ENCODE measurements around the gene SLC7A9. TPM values are rescaled to one million over a fixed set of nuclear protein-coding genes. Genes with fewer than 3 reads are reported as not detected.
"Not testable (repeated sequence)": the region's sequence is repeated elsewhere in the genome, so short reads cannot be mapped to it uniquely, and the experiment has no call there.

The SLC7A9 gene
- polyA plus RNA-seq, 1 experiment, result not detected

GRCh38 chr19:32886241-32886640 is 16.7 kb upstream of the SLC7A9 start:
- Histone ChIP-seq H3K4me3 (ENCODE audit: low read depth, low read length) (no peak overlapping the region), H3K27me3 (ENCODE audit: control insufficient read depth, insufficient read depth, low read length) (no peaks in the 10 kb centered on the region), H3K9me3 (ENCODE audit: control insufficient read depth, insufficient read depth, low read length) (peaks cover 7% of the 10 kb centered on the region), H3K27ac (ENCODE audit: low read depth, low read length) (no peak overlapping the region)
- DNase-seq (ENCODE audit: low read depth, low spot score), result no peak
- TF ChIP-seq CTCF (IDR thresholded peaks at IDR 0.05; ENCODE audit: low read depth, low read length), result no peak
- CTCF ChIA-PET, result no interaction called here
- POLR2A ChIA-PET, result no interaction called here

GRCh38 chr19:32885255-32885654 is 15.7 kb upstream of the SLC7A9 start:
- H3K27ac ChIP-seq (ENCODE audit: low read depth, low read length); CTCF ChIA-PET; POLR2A ChIA-PET; H3K9me3 ChIP-seq (ENCODE audit: control insufficient read depth, insufficient read depth, low read length); DNase-seq (ENCODE audit: low read depth, low spot score); H3K4me3 ChIP-seq (ENCODE audit: low read depth, low read length); H3K27me3 ChIP-seq (ENCODE audit: control insufficient read depth, insufficient read depth, low read length): not testable (repeated sequence)

GRCh38 chr19:32881766-32882165 is 12.2 kb upstream of the SLC7A9 start:
- H3K9me3 ChIP-seq (ENCODE audit: control insufficient read depth, insufficient read depth, low read length), result no peaks in the 10 kb centered on the region
- ChIA-PET CTCF (no interaction called here), POLR2A (no interaction called here)
- no peak for TF ChIP-seq CTCF (IDR thresholded peaks at IDR 0.05; ENCODE audit: low read depth, low read length)
- no peak overlapping the region for H3K4me3 ChIP-seq (ENCODE audit: low read depth, low read length)
- H3K27me3 ChIP-seq (ENCODE audit: control insufficient read depth, insufficient read depth, low read length), result no peaks in the 10 kb centered on the region
- DNase-seq (ENCODE audit: low read depth, low spot score), result no peak
- no peak overlapping the region for H3K27ac ChIP-seq (ENCODE audit: low read depth, low read length)

GRCh38 chr19:32880622-32881021 is 11.1 kb upstream of the SLC7A9 start:
- no peak for TF ChIP-seq CTCF (IDR thresholded peaks at IDR 0.05; ENCODE audit: low read depth, low read length)
- CTCF ChIA-PET, result interaction anchor here (0.6 kb wide), 1 partner anchor 166 kb away, joined by 3 read pairs; no protein-coding TSS in a partner anchor
- H3K27ac ChIP-seq (ENCODE audit: low read depth, low read length), result no peak overlapping the region
- DNase-seq (ENCODE audit: low read depth, low spot score), result no peak
- H3K27me3 ChIP-seq (ENCODE audit: control insufficient read depth, insufficient read depth, low read length), result no peaks in the 10 kb centered on the region
- H3K9me3 ChIP-seq (ENCODE audit: control insufficient read depth, insufficient read depth, low read length), result no peaks in the 10 kb centered on the region
- POLR2A ChIA-PET, result no interaction called here
- H3K4me3 ChIP-seq (ENCODE audit: low read depth, low read length), result no peak overlapping the region

- no peak for TF ChIP-seq CTCF (IDR thresholded peaks at IDR 0.05; ENCODE audit: low read depth, low read length)
- POLR2A ChIA-PET, result no interaction called here
- no peak overlapping the region for H3K27ac ChIP-seq (ENCODE audit: low read depth, low read length)
- DNase-seq (ENCODE audit: low read depth, low spot score), result no peak
- no peaks in the 10 kb centered on the region for H3K27me3 ChIP-seq (ENCODE audit: control insufficient read depth, insufficient read depth, low read length)
- H3K4me3 ChIP-seq (ENCODE audit: low read depth, low read length), result no peak overlapping the region
- H3K9me3 ChIP-seq (ENCODE audit: control insufficient read depth, insufficient read depth, low read length), result no peaks in the 10 kb centered on the region
- CTCF ChIA-PET, result interaction anchor here (0.6 kb wide), 1 partner anchor 165 kb away, joined by 3 read pairs; no protein-coding TSS in a partner anchor
Measured at GRCh38 chr19:32879741-32880140, 10.2 kb upstream of the SLC7A9 start.

- Histone ChIP-seq H3K9me3 (ENCODE audit: control insufficient read depth, insufficient read depth, low read length) (no peaks in the 10 kb centered on the region), H3K27ac (ENCODE audit: low read depth, low read length) (no peak overlapping the region), H3K4me3 (ENCODE audit: low read depth, low read length) (no peak overlapping the region), H3K27me3 (ENCODE audit: control insufficient read depth, insufficient read depth, low read length) (no peaks in the 10 kb centered on the region)
- CTCF ChIA-PET, result no interaction called here
- TF ChIP-seq CTCF (IDR thresholded peaks at IDR 0.05; ENCODE audit: low read depth, low read length), result no peak
- DNase-seq (ENCODE audit: low read depth, low spot score), result no peak
- POLR2A ChIA-PET, result no interaction called here
Measured at GRCh38 chr19:32878988-32879387, 9.4 kb upstream of the SLC7A9 start.

Measured in AG04450 (cell line).